Measurements from ENCODE around the gene TMEM164.

GRCh38 chrX:110119480-110119879 is 116.6 kb downstream of the TMEM164 start:
- TF ChIP-seq, protein P1, sequence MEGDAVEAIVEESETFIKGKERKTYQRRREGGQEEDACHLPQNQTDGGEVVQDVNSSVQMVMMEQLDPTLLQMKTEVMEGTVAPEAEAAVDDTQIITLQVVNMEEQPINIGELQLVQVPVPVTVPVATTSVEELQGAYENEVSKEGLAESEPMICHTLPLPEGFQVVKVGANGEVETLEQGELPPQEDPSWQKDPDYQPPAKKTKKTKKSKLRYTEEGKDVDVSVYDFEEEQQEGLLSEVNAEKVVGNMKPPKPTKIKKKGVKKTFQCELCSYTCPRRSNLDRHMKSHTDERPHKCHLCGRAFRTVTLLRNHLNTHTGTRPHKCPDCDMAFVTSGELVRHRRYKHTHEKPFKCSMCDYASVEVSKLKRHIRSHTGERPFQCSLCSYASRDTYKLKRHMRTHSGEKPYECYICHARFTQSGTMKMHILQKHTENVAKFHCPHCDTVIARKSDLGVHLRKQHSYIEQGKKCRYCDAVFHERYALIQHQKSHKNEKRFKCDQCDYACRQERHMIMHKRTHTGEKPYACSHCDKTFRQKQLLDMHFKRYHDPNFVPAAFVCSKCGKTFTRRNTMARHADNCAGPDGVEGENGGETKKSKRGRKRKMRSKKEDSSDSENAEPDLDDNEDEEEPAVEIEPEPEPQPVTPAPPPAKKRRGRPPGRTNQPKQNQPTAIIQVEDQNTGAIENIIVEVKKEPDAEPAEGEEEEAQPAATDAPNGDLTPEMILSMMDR (IDR thresholded peaks at IDR 0.05; ENCODE audit: insufficient read depth, low read length), result no peak
- TF ChIP-seq REST (IDR thresholded peaks at IDR 0.05; ENCODE audit: insufficient replicate concordance, low read depth), result no peak
